Inflammatory macrophage (primary cell): ENCODE measurements around the gene MT1E.

Experiments
- DNase-seq, 2 donors: peaks; one replicate each; pipeline ENCODE4 v3.0.0-alpha.2; 2020 to 2022

Gene MT1E

DNA sequence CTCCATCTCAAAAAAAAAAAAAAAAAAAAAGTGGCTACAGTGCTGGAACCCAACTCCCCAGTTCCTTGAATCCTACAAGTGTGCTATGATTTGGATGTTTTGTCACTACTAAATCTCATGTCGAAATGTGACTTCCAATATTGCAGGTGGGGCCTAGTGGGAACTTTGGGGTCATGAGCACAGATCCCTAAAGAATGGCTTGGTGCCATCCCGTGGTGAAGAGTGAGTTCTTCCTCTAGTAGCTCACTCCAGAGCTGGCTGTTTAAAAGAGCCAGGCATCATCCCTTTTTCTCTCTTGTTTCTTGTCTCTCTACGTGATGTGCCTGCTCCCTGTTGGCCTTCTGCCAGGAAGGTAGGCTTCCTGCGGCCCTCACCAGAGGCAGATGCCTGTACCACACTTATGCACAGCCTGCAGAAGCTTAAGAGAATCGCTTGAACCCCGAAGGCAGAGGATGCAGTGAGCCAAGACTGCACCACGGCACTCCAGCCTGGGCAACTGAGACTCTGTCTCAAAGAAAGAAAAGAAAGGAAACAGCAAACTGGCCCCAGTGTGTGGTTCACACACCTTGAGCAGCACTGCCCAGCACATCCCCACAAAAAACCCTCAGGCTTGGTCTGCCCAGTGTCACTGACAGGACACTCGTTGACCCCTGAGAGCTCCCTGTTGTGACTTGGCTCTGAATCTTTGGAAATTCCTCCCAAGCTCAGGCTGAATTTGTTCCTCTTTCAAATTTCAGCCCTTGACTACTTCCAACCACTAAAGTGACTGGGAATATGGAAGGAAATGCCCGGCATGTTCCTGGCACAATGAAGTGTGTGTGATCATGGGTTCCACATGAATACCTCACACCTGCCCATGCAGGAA lies 3.1 kb downstream of the MT1E start:
- no peak for DNase-seq

DNA sequence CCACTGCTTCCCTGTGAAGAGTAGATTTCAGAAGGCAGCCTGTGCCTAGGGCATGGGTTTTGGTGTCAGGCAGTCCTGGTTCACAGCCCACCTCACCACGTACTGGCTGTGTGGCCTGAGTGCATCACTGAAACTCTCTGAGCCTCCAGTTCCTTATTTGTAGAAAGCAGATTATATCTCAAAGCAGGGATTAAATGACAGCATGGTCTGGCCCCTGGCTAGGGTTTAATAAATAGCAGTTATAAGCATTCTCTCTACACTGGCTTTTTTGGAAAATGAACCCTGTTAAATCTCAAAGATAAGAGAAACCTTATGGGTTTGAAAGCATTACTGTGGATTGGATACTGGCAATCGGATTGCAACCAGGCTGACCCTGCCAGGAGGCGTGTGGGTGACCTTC lies 4.0 kb downstream of the MT1E start:
- no peak for DNase-seq

DNA sequence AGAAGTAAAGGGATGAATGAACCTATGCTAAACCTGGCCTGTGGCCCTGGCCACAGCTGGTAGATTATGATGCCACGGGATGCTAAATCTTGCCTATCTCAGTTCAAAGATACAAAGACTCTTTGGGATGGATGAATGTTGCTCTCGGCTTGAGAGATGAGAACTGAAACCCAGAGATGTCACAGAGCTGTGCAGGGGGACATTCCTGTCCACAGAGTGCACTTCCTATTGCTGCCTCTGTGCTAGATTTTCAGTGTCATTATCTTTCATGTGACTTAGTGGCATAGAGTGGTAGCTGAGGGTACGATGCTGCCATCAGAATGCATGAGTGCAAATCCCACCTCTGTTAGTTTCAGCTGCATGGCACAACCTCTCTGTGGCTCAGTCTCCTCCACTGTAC lies 4.6 kb downstream of the MT1E start:
- no peak for DNase-seq

DNA sequence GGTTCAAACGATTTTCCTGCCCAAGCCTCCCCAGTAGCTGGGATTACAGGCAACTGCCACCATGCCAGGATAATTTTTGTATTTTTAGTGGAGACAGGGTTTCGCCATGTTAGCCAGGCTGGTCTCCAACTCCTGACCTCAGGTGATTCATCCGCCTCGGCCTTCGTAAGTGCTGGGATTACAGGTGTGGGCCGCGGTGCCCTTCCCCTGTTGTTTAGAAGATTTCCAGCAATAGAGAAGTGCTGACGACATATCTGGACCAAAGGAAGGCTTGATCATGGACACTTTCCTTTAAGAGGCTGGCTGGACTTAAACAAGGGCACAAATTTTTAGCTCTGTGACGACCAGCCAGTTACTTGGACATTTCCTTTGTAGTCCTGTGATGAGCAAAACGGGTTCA lies 5.6 kb downstream of the MT1E start:
- no peak for DNase-seq

DNA sequence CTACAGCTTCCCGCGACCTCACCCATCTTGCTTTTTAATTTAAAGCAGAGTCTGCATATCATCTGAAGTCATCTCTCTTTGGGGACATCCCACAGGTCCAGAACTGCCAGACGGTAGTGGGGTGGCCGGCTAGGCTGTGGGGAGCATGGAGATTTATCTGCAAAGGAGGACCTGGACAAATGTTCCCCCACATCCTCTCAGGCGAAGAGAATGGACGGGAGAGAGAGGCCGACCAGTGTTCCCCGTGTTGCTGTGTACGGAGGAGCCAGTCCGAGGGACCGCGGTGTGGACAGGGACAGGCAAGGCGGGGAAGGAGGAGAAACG lies 6.2 kb downstream of the MT1E start:
- no peak for DNase-seq

DNA sequence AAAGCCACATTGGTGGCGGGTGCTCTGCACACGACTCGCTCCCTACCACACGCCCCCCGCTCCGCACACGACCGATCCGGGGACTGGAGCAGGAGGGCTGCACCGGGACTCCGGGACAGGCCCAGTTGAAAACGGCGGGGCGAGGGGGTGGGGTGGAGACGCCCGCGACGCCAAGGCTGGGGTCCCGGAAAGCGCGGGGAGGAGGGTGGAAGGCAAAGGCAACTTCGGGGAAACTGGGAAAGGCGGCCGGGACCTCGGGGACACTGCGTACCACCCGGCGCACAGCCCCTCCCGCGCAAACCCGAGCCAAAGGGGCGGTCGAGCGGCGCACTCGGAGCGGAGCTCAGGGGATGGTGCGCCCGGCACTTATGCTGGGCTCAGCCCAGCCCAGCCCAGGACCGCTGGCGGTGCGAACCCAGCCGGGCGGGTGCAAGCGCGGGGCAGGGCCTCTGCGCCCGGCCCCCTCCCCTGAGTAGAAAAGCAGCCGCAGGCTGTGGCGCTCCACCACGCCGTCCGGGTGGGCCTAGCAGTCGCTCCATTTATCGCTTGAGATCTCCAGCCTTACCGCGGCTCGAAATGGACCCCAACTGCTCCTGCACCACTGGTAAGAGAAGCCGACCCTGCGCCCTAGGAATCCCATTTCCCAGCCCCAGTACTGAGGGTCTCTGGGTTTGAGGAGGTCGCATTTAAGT lies 6.7 kb downstream of the MT1E start, which contains the start of gene MT1M:
TSS of gene MT1M (plus strand) at position 504 of the 692 bp plus-strand sequence. CDS start at position 577, 73 bp downstream.
- no peak for DNase-seq

DNA sequence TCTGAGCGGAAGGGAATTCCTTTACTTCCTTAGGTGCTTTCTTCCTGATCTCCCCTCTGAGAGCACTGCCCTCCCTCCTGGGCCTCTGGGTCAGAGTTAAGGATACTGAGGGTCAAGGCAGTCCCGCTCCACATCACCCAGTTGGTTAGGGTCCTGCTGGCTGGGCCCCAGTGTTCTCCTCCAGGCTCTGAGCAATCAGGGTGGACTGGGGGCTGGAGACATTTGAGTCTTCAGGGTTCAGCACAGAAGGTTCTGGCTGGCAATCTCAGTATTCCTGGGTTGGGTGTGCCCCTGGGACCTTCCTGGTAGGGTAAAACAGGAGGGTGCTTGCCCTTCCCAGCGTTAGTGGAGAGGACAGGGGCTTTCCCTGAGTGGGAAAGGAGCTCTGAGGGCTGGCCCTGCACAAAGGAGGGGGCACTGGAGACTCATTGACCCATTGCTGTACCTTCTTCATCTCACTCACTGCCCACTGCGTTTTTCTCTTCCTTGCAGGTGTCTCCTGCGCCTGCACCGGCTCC lies 7.3 kb downstream of the MT1E start:
- DNase-seq: no peak

DNA sequence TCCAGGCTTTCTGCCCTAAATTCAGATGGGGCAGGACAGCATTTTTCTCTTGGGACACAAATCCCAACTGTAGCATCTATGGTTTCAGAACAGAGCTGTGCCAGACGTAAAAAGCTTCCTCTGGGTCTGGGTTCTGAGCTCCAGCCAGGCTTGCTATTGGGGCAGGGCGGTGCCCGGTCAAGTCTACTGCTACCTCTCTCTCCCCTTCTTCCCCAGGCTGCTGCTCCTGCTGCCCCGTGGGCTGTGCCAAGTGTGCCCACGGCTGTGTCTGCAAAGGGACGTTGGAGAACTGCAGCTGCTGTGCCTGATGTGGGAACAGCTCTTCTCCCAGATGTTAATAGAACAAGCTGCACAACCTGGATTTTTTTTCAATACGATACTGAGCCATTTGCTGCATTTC lies 8.0 kb downstream of the MT1E start:
- no peak for DNase-seq

DNA sequence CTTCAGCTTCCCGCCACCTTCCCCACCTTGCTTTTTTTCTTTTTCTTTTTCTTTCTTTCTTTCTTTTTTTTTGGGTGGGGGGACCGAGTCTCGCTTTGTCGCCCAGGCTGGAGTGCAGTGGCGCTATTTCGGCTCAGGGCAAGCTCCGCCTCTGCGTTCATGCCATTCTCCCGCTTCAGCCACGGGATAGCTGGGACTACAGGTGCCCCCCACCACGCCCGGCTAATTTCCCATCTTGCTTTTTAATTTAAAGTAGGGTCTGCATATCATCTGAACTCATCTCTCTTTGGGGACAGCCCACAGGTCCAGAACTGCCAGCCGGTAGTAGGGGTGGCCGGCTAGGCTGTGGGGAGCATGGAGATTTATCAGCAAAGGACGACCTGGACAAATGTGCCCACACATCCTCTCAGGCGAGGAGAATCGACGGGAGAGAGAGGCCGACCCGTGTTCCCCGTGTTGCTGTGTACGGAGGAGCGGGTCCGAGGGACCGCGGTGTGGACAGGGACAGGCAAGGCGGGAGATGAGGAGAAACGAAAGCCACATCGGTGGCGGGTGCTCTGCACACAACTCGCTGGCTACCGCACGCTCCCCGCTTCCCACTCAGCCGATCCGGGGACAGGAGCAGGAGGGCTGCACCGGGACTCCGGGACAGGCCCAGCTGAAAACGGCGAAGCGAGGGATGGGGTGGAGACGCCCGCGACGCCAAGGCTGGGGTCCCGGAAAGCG lies 9.3 kb downstream of the MT1E start:
- no peak for DNase-seq

DNA sequence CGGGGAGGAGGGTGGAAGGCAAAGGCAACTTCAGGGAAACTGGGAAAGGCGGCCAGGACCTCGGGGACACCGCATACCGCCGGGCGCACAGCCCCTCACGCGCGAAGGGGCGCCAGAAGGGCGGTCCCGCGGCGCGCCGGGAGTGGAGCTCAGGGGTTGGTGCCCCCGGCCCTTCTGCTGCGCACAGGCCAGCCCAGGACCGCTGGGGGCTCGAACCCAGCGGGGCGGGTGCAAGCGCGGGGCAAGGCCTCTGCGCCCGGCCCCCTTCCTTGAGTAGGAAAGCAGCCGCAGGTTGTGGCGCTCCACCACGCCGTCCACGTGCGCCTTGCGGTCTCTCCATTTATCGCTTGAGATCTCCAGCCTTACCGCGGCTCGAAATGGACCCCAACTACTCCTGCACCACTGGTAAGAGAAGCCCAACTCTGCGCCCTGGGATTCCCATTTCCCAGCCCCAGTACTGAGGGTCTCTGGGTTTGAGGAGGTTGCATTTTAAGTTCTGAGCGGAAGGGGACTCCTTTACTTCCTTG lies 9.9 kb downstream of the MT1E start:
- no peak for DNase-seq

DNA sequence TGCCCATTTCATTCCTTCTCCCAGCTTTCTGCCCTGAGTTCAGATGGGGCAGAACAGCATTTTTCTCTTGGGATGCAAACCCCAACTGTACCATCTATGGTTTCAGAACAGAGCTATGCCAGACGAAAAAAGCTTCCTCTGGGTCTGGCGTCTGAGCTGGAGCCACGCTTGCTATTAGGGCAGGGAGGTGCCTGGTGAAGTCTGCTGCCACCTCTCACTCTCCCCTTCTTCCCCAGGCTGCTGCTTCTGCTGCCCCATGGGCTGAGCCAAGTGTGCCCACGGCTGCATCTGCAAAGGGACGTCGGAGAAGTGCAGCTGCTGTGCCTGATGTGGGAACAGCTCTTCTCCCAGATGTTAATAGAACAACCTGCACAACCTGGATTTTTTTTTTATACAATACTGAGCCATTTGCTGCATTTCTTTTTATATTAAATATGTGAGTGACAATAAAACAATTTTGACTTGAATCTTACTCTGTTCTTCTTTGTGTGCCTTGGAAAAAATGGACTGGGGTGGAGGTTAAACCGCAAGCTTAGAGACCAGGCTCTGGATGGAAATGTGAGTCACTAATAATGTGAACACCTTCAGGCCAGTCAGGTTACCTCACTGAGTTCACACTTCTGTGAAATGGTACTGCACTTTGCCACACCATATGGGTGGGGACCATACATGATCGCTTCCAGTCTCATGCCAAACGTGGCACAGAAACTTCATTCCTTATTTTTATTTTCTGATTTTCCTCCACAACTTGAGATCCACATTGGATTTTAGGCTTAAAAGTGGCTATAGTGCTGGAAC lies 11.2 kb downstream of the MT1E start:
- no peak for DNase-seq

DNA sequence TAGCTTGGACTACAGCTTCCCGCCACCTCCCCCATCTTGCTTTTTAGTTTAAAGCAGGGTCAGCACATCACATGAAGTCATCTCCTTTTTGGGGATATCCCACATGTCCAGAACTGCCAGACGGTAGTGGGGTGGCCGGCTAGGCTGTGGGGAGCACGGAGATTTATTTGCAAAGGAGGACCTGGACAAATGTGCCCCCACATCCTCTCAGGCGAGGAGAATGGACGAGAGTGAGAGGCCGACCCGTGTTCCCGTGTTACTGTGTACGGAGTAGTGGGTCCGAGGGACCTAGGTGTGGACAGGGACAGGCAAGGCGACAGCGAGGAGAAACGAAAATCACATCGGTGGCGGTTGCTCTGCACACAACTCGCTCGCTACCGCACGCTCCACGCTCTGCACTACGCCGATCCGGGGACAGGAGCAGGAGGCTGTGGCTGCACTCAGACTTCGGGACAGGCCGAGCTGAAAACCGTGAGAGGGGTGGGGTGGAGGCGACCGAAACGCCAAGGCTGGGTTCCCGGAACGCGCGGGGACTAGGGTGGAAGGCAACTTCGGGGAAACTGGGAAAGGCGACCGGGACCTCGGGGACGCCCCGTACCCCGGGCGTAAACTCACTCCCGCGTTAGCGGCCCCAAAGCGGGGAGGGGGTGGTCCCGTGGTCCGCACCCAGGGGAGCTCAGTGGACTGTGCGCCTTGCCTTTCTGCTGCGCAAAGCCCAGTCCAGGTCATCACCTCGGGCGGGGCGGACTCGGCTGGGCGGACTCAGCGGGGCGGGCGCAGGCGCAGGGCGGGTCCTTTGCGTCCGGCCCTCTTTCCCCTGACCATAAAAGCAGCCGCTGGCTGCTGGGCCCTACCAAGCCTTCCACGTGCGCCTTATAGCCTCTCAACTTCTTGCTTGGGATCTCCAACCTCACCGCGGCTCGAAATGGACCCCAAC lies 12.5 kb downstream of the MT1E start, which contains the start of gene MT1A:
TSS of gene MT1A (plus strand) at position 853 of the 937 bp plus-strand sequence. CDS start at position 926, 73 bp downstream.
- peak in 1 of 2 donors; percentile 33 for DNase-seq

DNA sequence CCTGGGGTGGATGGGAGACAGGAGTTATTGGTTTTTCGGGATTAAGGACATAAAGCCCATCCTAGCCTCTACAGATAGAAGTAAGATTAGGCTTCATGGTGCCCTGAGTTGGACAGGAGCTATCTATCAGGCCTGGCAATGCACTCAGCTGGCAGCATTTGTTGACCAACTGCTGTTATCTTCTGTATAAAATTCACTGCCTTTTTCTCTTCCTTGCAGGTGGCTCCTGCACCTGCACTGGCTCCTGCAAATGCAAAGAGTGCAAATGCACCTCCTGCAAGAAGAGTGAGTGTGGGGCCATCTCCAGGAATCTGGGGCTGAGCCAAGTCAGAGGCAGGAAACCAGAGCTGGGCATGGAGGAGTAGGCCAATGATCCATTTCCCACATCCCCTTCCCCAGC lies 13.5 kb downstream of the MT1E start:
- no peak for DNase-seq

DNA sequence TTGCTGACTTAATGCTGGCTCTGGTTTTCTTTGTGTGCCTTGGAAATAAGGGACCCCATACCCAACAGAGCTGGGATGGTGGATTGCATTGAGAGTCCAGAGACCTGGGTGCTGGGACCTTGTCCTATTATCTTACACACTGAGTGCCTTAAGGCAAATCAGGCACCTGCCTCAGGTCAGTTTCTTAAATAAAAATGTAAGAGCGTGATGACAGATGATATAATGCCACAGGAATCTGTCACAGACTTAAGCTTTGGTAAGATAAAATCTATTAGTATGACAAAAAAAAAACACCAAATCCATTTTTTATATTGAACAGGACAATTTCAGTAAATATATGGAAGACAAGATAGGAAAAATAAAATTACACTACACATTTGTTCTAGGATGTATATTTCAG lies 14.5 kb downstream of the MT1E start:
- DNase-seq: no peak

DNA sequence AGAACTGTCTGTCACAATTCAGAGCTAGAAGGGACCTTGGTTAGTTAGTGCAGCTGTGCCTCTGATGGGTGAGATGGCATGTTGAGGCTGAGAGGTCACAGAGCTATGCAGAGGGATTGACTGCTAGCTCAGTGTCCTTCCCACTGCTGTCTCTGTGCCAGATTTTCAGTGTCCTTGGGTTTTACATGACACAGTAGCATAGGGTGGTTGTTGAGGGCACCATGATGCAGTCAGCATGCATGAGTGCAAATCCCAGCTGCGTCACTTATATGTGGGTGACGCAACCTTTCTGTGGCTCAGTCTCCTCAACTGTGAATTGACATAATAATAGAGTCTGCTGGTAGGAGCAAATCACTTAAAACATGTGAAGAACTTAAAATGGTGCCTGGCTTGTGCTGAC lies 15.6 kb downstream of the MT1E start:
- DNase-seq: no peak

DNA sequence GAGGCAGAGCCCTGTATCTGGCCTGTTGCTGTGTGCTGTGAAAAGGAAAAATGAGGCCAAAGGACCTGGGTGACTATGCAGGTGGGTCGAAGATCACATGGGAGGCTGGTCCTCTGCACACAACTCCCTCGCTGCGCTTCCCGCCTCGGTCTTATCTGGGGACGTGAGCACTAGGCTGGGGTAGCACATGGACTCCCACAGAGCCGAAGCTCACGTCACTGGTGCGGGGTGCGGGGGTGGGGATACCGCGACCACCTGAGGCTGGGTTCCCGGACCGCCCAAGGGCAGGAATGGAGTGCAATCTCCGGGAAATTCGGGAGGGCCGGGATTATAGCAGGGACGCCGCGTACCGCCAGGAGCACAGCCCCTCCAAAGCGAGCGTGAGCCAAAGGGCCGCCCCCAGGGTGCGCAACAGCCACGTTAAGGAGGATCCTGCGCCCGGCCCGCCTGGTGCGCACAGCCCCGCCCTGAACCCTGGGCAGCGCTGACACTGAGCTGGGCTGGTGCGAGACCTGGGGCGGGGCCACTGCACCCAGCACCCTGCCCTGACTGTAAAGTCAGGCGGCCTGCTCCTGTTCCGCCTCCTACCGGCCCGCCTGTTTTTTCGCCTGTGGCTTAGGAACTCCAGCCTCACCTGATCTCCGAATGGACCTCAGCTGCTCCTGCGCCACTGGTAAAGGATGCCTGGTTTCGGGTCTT lies 17.6 kb downstream of the MT1E start:
- peak; percentile 80 to 85 for DNase-seq

DNA sequence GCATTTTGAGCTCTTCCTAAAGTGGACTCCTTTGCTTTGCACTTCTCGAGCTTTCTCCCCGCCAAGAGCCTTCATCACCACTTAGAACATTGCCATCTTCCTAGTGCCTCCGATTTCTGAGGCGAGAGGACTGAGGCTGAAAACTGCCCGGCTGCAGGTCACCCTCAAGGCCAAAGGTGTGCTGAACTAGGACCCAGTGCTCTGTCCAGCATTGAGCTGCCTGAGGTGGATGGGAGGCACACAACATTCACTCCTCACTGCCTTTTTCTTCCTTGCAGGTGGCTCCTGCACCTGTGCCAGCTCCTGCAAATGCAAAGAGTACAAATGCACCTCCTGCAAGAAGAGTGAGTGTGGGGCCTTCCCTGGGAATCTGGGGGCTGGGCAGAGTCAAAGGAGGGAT lies 18.3 kb downstream of the MT1E start:
- DNase-seq: no peak

DNA sequence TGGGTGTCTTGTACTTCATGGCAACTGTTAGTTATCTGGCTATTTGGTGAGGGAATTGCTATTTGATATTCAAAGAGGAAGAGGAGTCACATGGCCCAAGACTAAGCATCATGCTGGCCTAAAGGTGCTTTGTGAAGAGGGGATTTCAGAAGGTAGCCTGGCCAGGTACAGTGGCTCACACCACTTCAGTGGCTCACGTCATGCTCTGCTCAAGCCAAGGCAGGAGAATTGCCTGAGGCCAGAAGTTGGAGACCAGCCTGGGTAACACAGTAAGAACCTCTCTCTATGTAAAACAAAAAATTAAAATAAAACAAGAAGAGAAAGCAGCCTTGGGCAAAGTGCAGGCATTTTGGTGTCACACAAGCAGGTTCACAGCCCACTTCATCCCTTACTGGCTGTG lies 19.7 kb downstream of the MT1E start:
- DNase-seq: no peak

DNA sequence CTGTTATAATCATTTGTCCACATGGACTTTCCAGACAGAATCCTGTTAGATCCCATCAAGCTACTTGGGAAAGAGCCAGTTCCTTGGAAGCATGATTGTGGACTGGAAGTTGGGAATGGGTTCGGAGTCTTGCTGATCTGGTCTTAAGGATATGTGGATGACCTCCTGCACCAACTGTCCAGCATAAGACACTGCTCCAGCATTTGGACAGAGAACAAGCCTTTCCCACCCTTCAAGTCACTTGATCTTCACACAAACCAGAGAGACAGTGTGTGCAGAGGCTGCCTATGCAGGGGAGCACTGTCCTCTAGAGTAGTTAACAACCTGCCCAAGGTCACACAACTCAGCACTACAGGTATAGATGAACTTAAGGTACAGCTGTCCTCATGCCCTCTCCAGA lies 20.3 kb downstream of the MT1E start:
- no peak for DNase-seq
